GM12878 (cell line): Measurements from ENCODE around the gene IFNA4. TPM values are rescaled to one million over a fixed set of nuclear protein-coding genes. Genes with fewer than 3 reads are reported as not detected.

ENCODE experiments used
- ATAC-seq: fragments of 200-7000 bp; cut with Tn5 transposase; 3 replicates; pipeline ENCODE4 v1.9.1; 2020; ENCODE audit warnings: mild to moderate bottlenecking, moderate library complexity
- BruUV-seq: library from RNA; stranded (reverse); fragments of 400-500 nt; replicated peaks from 2 replicates; lab custom pipeline; 2021; lab: Mats Ljungman, UMichigan
- CTCF ChIA-PET: fragments of 300-600 bp; sonication (Branson Sonifier 250); formaldehyde crosslinking; extraction: SDS; loops from one replicate; lab custom pipeline; 2021; ENCODE audit warnings: inconsistent platforms; lab: Yijun Ruan, JAX
- POLR2A ChIA-PET: fragments of 350-600 bp; formaldehyde crosslinking; extraction: SDS; loops from one replicate; lab custom pipeline; 2021; ENCODE audit warnings: inconsistent platforms; lab: Charles Lee
- RAD21 ChIA-PET: fragments of 300-600 bp; sonication (Branson Sonifier 250); formaldehyde crosslinking; loops from one replicate; lab custom pipeline; 2023; ENCODE audit warnings: antibody characterized with exemption; ENCODE audit not compliant: unreplicated experiment; lab: Charles Lee
- SMC1A ChIA-PET: fragments of 300-600 bp; sonication (Branson Sonifier 250); formaldehyde crosslinking; loops from one replicate; lab custom pipeline; 2023; ENCODE audit not compliant: unreplicated experiment, uncharacterized antibody; lab: Charles Lee
- DNase-seq: peaks from one replicate; pipeline ENCODE4 v3.0.0-alpha.2; 2011; ENCODE audit warnings: low read depth, low spot score
- FAIRE-seq: peaks from 3 replicates; lab custom pipeline; 2011; peaks lifted over from hg19 to GRCh38; lab: Jason Lieb, UNC
- H2AFZ ChIP-seq: 2 replicates; pipeline ENCODE4 v1.6.0; 2011; ENCODE audit warnings: low read depth, low read length, control low read depth; ENCODE audit not compliant: control insufficient read depth
- H3K27ac ChIP-seq: 2 replicates; pipeline ENCODE4 v1.5.1; 2011; ENCODE audit warnings: control low read depth; ENCODE audit not compliant: control insufficient read depth, insufficient read depth
- H3K27me3 ChIP-seq, 2 experiments: replicated peaks in 1 of 2; 2 replicates each; pipeline versions ENCODE4 v1.6.0 to v1.6.1; 2011; ENCODE audit warnings: low read length in 1 of 2; ENCODE audit not compliant: control insufficient read depth in 2 of 2, insufficient read depth in 2 of 2
- H3K36me3 ChIP-seq, 2 experiments: 2 replicates each; pipeline ENCODE4 v1.5.1; 2011; ENCODE audit warnings: low read length in 1 of 2; ENCODE audit not compliant: control insufficient read depth in 2 of 2, insufficient read depth in 2 of 2
- H3K4me1 ChIP-seq: 2 replicates; pipeline ENCODE4 v1.6.1; 2011; ENCODE audit warnings: mild to moderate bottlenecking, low read length, moderate library complexity, mixed read lengths; ENCODE audit not compliant: control insufficient read depth, insufficient read depth
- H3K4me2 ChIP-seq: 2 replicates; pipeline ENCODE4 v1.6.0; 2011; ENCODE audit warnings: control low read depth; ENCODE audit not compliant: control insufficient read depth, insufficient read depth
- H3K4me3 ChIP-seq: fragments of 200-600 bp; sonication (generic); 2 replicates; pipeline ENCODE4 v1.5.1; 2016
- H3K79me2 ChIP-seq: 2 replicates; pipeline ENCODE4 v1.6.0; 2011; ENCODE audit warnings: low read length; ENCODE audit not compliant: control insufficient read depth, insufficient read depth
- H3K9ac ChIP-seq: 2 replicates; pipeline ENCODE4 v1.8.0; 2011; ENCODE audit warnings: low read length, control low read depth, mixed read lengths; ENCODE audit not compliant: control insufficient read depth, insufficient read depth
- H3K9me3 ChIP-seq: replicated peaks from 3 replicates; pipeline ENCODE4 v1.5.1; 2011; ENCODE audit warnings: mild to moderate bottlenecking, low read length; ENCODE audit not compliant: control insufficient read depth, insufficient read depth
- H4K20me1 ChIP-seq: 2 replicates; pipeline ENCODE4 v1.6.0; 2011; ENCODE audit not compliant: control insufficient read depth, insufficient read depth
- ATF3 ChIP-seq: IDR thresholded peaks from 2 replicates; pipeline ENCODE4 v1.6.1; 2011; ENCODE audit warnings: low read depth, mild to moderate bottlenecking, low read length, moderate library complexity, borderline replicate concordance; ENCODE audit errors: extremely low read depth
- ATF7 ChIP-seq: fragments of 450-650 bp; IDR thresholded peaks from 2 replicates; pipeline ENCODE4 v1.6.1; 2016; ENCODE audit warnings: low read depth, mild to moderate bottlenecking
- CHD2 ChIP-seq: IDR thresholded peaks from 2 replicates; pipeline ENCODE4 v1.6.1; 2011; ENCODE audit warnings: low read depth, low read length, improper control_type of control experiment, borderline replicate concordance
- CUX1 ChIP-seq: IDR thresholded peaks from 2 replicates; pipeline ENCODE4 v1.6.1; 2012; ENCODE audit warnings: improper control_type of control experiment, low read depth, low read length; ENCODE audit not compliant: insufficient replicate concordance
- FOXK2 ChIP-seq: fragments of 450-650 bp; IDR thresholded peaks from 2 replicates; pipeline ENCODE4 v1.6.1; 2017; ENCODE audit warnings: mild to moderate bottlenecking, moderate library complexity
- KDM1A ChIP-seq: fragments of 200-600 bp; sonication (generic); IDR thresholded peaks from 2 replicates; pipeline ENCODE4 v1.6.1; 2016; ENCODE audit warnings: borderline replicate concordance
- MAX ChIP-seq: IDR thresholded peaks from 2 replicates; pipeline ENCODE4 v1.6.1; 2012; ENCODE audit warnings: low read depth, low read length, improper control_type of control experiment
- MLLT1 ChIP-seq: fragments of 450-650 bp; IDR thresholded peaks from 2 replicates; pipeline ENCODE4 v1.6.1; 2016; ENCODE audit warnings: mild to moderate bottlenecking
- MYC ChIP-seq: IDR thresholded peaks from 2 replicates; pipeline ENCODE4 v1.6.1; 2011; ENCODE audit warnings: mild to moderate bottlenecking, low read length, moderate library complexity, inconsistent platforms; ENCODE audit not compliant: insufficient read depth, insufficient replicate concordance, insufficient read length, severe bottlenecking
- NRF1 ChIP-seq: conservative IDR thresholded peaks from 2 replicates; pipeline ENCODE4 v1.6.1; 2011; ENCODE audit warnings: mild to moderate bottlenecking, low read depth, low read length, improper control_type of control experiment
- PBX3 ChIP-seq: IDR thresholded peaks from 2 replicates; pipeline ENCODE4 v1.6.1; 2011; ENCODE audit warnings: mild to moderate bottlenecking, low read depth, low read length, moderate library complexity; ENCODE audit not compliant: insufficient replicate concordance
- POLR2A ChIP-seq: IDR thresholded peaks from 2 replicates; pipeline ENCODE4 v1.6.1; 2011; ENCODE audit warnings: low read depth, mild to moderate bottlenecking, low read length
- RCOR1 ChIP-seq: conservative IDR thresholded peaks from 2 replicates; pipeline ENCODE4 v1.6.1; 2012; ENCODE audit warnings: low read depth, low read length, improper control_type of control experiment
- RFX5 ChIP-seq: IDR thresholded peaks from 2 replicates; pipeline ENCODE4 v1.6.1; 2011; ENCODE audit warnings: low read depth, low read length, improper control_type of control experiment
- ZNF207 ChIP-seq: fragments of 450-650 bp; IDR thresholded peaks from 2 replicates; pipeline ENCODE4 v1.6.1; 2014; ENCODE audit warnings: antibody characterized with exemption, mild to moderate bottlenecking, borderline replicate concordance
- ZNF217 ChIP-seq: fragments of 450-650 bp; IDR thresholded peaks from 2 replicates; pipeline ENCODE4 v1.6.1; 2017; ENCODE audit warnings: antibody characterized with exemption, mild to moderate bottlenecking
- ZNF274 ChIP-seq: IDR thresholded peaks from one replicate; pipeline ENCODE4 v1.8.0; 2011; ENCODE audit not compliant: insufficient read length, insufficient read depth
- WGBS: methylation state at CpG from one replicate; pipeline ENCODE4 v1.1.6; 2016; ENCODE audit warnings: low lambda C conversion rate; ENCODE audit not compliant: insufficient replicate concordance, insufficient coverage; ENCODE audit errors: missing lambda C conversion rate; 5-methylcytosine and 5-hydroxymethylcytosine counted together
- in situ Hi-C: fragments of 300-500 bp; cut with MboI; formaldehyde crosslinking; loops from 9 replicates; pipeline ENCODE4 v1.14.3; 2018; ENCODE audit warnings: mixed read lengths
- intact Hi-C: fragments of 100-400 bp; cut with micrococcal nuclease; formaldehyde crosslinking; loops from one replicate; pipeline ENCODE4 v1.14.2; 2022; ENCODE audit not compliant: unreplicated experiment
- polyA plus RNA-seq, 11 experiments: library from polyadenylated mRNA; depleted of rRNA in 4 of 11; unstranded in 6 of 11; stranded (reverse) in 5 of 11; fragments of >200 nt; fragmentation: Nextera tagmentation in 4 of 11; fragmentation: Illumina TruSeq in 1 of 11; extraction: Ambion mirVana in 4 of 11; extraction: Trizol in 1 of 11; gene quantifications; 1 replicate in 1 of 11; 2 replicates in 10 of 11; pipeline versions ENCODE4 v1.2.1 to v1.2.3, GENCODE V29; 2011 to 2016; ENCODE audit warnings: inconsistent platforms in 2 of 11, missing spikeins in 2 of 11, low read depth in 1 of 11
- total RNA-seq, 4 experiments: library from RNA; depleted of rRNA in 3 of 4; stranded (reverse); fragments of >200 nt in 3 of 4; fragmentation: Illumina TruSeq in 1 of 4; extraction: Trizol in 1 of 4; gene quantifications; 2 replicates each; pipeline versions ENCODE4 v1.2.1 to v1.2.3, GENCODE V29; 2013 to 2021

IFNA4 gene
- total and polyA plus RNA-seq, 10 of the 15 experiments (the other 5 are each of a cell fraction or from before 2014, with no cell fraction given): not detected

GRCh38 chr9:21174671-21175070 is 12.7 kb downstream of the IFNA4 start:
- no peaks in the 10 kb centered on the region for H4K20me1 ChIP-seq
- no TSS peak for BruUV-seq
- 48% methylated on average over 2 of the region's 2 CpGs for WGBS
- FAIRE-seq (no peak), ATAC-seq (no peak), DNase-seq (no peak)
- H2AFZ ChIP-seq: no peak overlapping the region
- in situ Hi-C loops (no loop called here), intact Hi-C loops (no loop called here)
- no peaks in the 10 kb centered on the region for H3K36me3 ChIP-seq
- H3K4me2 ChIP-seq: no peak overlapping the region
- H3K9me3 ChIP-seq: no peaks in the 10 kb centered on the region
- H3K27ac ChIP-seq: no peak overlapping the region
- CTCF ChIA-PET: interaction anchor here (0.9 to 2.4 kb wide), 4 partner anchors 8 to 61 kb away, joined by 4 to 16 read pairs (median 5); no protein-coding TSS in a partner anchor
- no peak overlapping the region for H3K4me3 ChIP-seq
- H3K27me3 ChIP-seq: no peaks in the 10 kb centered on the region; a peak in 1 of 4 replicates
- no peaks in the 10 kb centered on the region for H3K4me1 ChIP-seq
- SMC1A ChIA-PET: interaction anchor here (0.9 to 1.5 kb wide), 2 partner anchors 8 to 21 kb away, joined by 3 to 4 read pairs; no protein-coding TSS in a partner anchor
- RAD21 ChIA-PET: interaction anchor here (1.0 kb wide), 1 partner anchor 9 kb away, joined by 3 read pairs; no protein-coding TSS in a partner anchor
- POLR2A ChIA-PET: no interaction called here
- TF ChIP-seq KDM1A (no peak), ZNF207 (no peak), MYC (no peak), NRF1 (no peak), RCOR1 (no peak), RFX5 (no peak), PBX3 (no peak), ZNF217 (no peak), POLR2A (no peak), MLLT1 (no peak), MAX (no peak), CHD2 (no peak), ATF3 (no peak), FOXK2 (no peak), CUX1 (no peak), ZNF274 (no peak), ATF7 (no peak)
- H3K79me2 ChIP-seq: no peaks in the 10 kb centered on the region
- H3K9ac ChIP-seq: no peak overlapping the region
